Endothelial cell of umbilical vein (primary cell): ENCODE measurements around the gene IKZF4. TPM values are rescaled to one million over a fixed set of nuclear protein-coding genes. Genes with fewer than 3 reads are reported as not detected.

Source experiments
- BruUV-seq: library from RNA; stranded (reverse); fragments of 400-500 nt; replicated peaks from 2 replicates; lab custom pipeline; 2021; lab: Mats Ljungman, UMichigan
- CTCF ChIA-PET: fragments of 300-600, 350-600 bp; sonication (Branson Sonifier 250); formaldehyde crosslinking; loops from one replicate; lab custom pipeline; 2021; ENCODE audit warnings: antibody characterized with exemption, inconsistent platforms; lab: Charles Lee
- POLR2A ChIA-PET: fragments of 300-600, 350-600 bp; sonication (Branson Sonifier 250); formaldehyde crosslinking; loops from one replicate; lab custom pipeline; 2021; ENCODE audit warnings: antibody characterized with exemption, inconsistent platforms; lab: Charles Lee
- DNase-seq: peaks from one replicate; pipeline ENCODE4 v3.0.0-alpha.2; 2011; ENCODE audit warnings: low read depth, low spot score
- FAIRE-seq: peaks from 2 replicates; lab custom pipeline; 2011; peaks lifted over from hg19 to GRCh38; lab: Jason Lieb, UNC
- H2AFZ ChIP-seq: 2 replicates; pipeline ENCODE4 v1.6.0; 2012; ENCODE audit warnings: low read depth, low read length, control low read depth, inconsistent platforms
- H3K27ac ChIP-seq: 2 replicates; pipeline ENCODE4 v1.5.1; 2011; ENCODE audit warnings: low read depth, mild to moderate bottlenecking, control low read depth, low read length, moderate library complexity; ENCODE audit not compliant: insufficient read depth
- H3K27me3 ChIP-seq, 2 experiments: 2 replicates each; pipeline versions ENCODE4 v1.6.0 to v1.6.1; 2011; ENCODE audit warnings: low read length in 2 of 2, mixed read lengths in 1 of 2; ENCODE audit not compliant: control insufficient read depth in 2 of 2, insufficient read depth in 2 of 2
- H3K36me3 ChIP-seq, 2 experiments: 2 replicates in 1 of 2; 3 replicates in 1 of 2; pipeline ENCODE4 v1.5.1; 2011; ENCODE audit warnings: low read length in 2 of 2, mild to moderate bottlenecking in 1 of 2, moderate library complexity in 1 of 2; ENCODE audit not compliant: control insufficient read depth in 2 of 2, insufficient read depth in 2 of 2; ENCODE audit errors: extremely low read depth in 1 of 2
- H3K4me1 ChIP-seq: 3 replicates; pipeline ENCODE4 v1.5.1; 2011; ENCODE audit warnings: mild to moderate bottlenecking, low read length; ENCODE audit not compliant: control insufficient read depth, insufficient read depth; ENCODE audit errors: extremely low read depth
- H3K4me2 ChIP-seq: 2 replicates; pipeline ENCODE4 v1.6.1; 2011; ENCODE audit warnings: low read length, control low read depth, mixed read lengths; ENCODE audit not compliant: insufficient read depth
- H3K4me3 ChIP-seq, 3 experiments: fragments of 200-600 bp in 1 of 3; sonication (generic), shearing (Covaris generic) in 1 of 3; replicated peaks in 1 of 3; 2 replicates each; pipeline ENCODE4 v1.5.1; 2011 to 2016; ENCODE audit warnings: control low read depth in 3 of 3, low read length in 3 of 3, mild to moderate bottlenecking in 2 of 3, inconsistent platforms in 1 of 3, low read depth in 1 of 3, moderate library complexity in 1 of 3; ENCODE audit not compliant: insufficient read depth in 1 of 3
- H3K79me2 ChIP-seq: 2 replicates; pipeline ENCODE4 v1.6.0; 2012; ENCODE audit warnings: low read length, inconsistent platforms; ENCODE audit not compliant: control insufficient read depth, insufficient read depth
- H3K9ac ChIP-seq: replicated peaks from 2 replicates; pipeline ENCODE3; 2011; ENCODE audit warnings: low read length, control low read depth; ENCODE audit not compliant: insufficient read depth; ENCODE audit errors: extremely low read depth
- H3K9me1 ChIP-seq: replicated peaks from 3 replicates; pipeline ENCODE4 v1.6.0; 2011; ENCODE audit warnings: mild to moderate bottlenecking, low read length; ENCODE audit not compliant: control insufficient read depth, insufficient read depth; ENCODE audit errors: extremely low read depth
- H3K9me3 ChIP-seq: replicated peaks from 2 replicates; pipeline ENCODE4 v1.5.1; 2012; ENCODE audit warnings: low read length, inconsistent platforms; ENCODE audit not compliant: control insufficient read depth, insufficient read depth
- H4K20me1 ChIP-seq: replicated peaks from 2 replicates; pipeline ENCODE3; 2011; ENCODE audit warnings: mild to moderate bottlenecking, low read length; ENCODE audit not compliant: control insufficient read depth, insufficient read depth; ENCODE audit errors: extremely low read depth
- CTCF ChIP-seq, 2 donors: IDR thresholded peaks; 1 replicate in 1 of 2; 2 replicates in 1 of 2; pipeline ENCODE4 v1.5.1; 2011; ENCODE audit warnings: low read length in 2 of 2, mild to moderate bottlenecking in 2 of 2, moderate library complexity in 2 of 2, control low read depth in 1 of 2, inconsistent platforms in 1 of 2, low read depth in 1 of 2; ENCODE audit not compliant: insufficient read depth in 1 of 2; ENCODE audit errors: extremely low read depth in 1 of 2
- EZH2 ChIP-seq: IDR thresholded peaks from 2 replicates; pipeline ENCODE4 v1.6.1; 2012; ENCODE audit warnings: borderline replicate concordance, low read depth, mild to moderate bottlenecking, moderate library complexity, low read length, inconsistent platforms; ENCODE audit not compliant: severe bottlenecking
- FOS ChIP-seq: IDR thresholded peaks from 2 replicates; pipeline ENCODE4 v1.6.1; 2011; ENCODE audit warnings: mild to moderate bottlenecking, low read length, moderate library complexity, borderline replicate concordance; ENCODE audit not compliant: insufficient read depth
- GATA2 ChIP-seq: IDR thresholded peaks from 2 replicates; pipeline ENCODE4 v1.7.0; 2011; ENCODE audit warnings: low read depth, mild to moderate bottlenecking, moderate library complexity, mixed read lengths, low read length; ENCODE audit not compliant: insufficient read length, insufficient read depth
- JUN ChIP-seq: IDR thresholded peaks from 2 replicates; pipeline ENCODE4 v1.6.1; 2011; ENCODE audit warnings: borderline replicate concordance, low read depth; ENCODE audit not compliant: insufficient read length, insufficient read depth
- MAX ChIP-seq: IDR thresholded peaks from 2 replicates; pipeline ENCODE4 v1.6.1; 2011; ENCODE audit not compliant: insufficient read depth, insufficient read length
- MYC ChIP-seq: IDR thresholded peaks from one replicate; pipeline ENCODE4 v1.6.1; 2011; ENCODE audit warnings: mild to moderate bottlenecking, low read depth, low read length
- POLR2A ChIP-seq: IDR thresholded peaks from 2 replicates; pipeline ENCODE4 v1.6.1; 2012; ENCODE audit warnings: low read depth, mild to moderate bottlenecking, control low read depth, low read length
- POLR2AphosphoS5 ChIP-seq: IDR thresholded peaks from 2 replicates; pipeline ENCODE4 v1.6.1; 2012; ENCODE audit warnings: low read depth, mild to moderate bottlenecking, control low read depth, low read length, moderate library complexity; ENCODE audit not compliant: insufficient read depth
- dilution Hi-C: fragments of 300-500 bp; cut with MboI; formaldehyde crosslinking; loops from one replicate; pipeline ENCODE4 v1.15.0; 2019; ENCODE audit warnings: low sequenced_read_pairs; ENCODE audit not compliant: extremely low pct_ligation_motif_present
- intact Hi-C: fragments of 100-400 bp; cut with micrococcal nuclease; formaldehyde crosslinking; loops from one replicate; pipeline ENCODE4 v1.10.0; 2022
- polyA plus RNA-seq, 4 experiments: library from polyadenylated mRNA; depleted of rRNA in 3 of 4; stranded (reverse) in 3 of 4; unstranded in 1 of 4; fragments of >200 nt; gene quantifications; 2 replicates each; pipeline versions ENCODE4 v1.2.1 to v1.2.3, GENCODE V29; 2011 to 2012; ENCODE audit warnings: missing spikeins in 1 of 4
- total RNA-seq: library from RNA; stranded (reverse); gene quantifications from 2 replicates; pipeline ENCODE4 v1.2.3, GENCODE V29; 2021

Gene IKZF4
- total and polyA plus RNA-seq, 2 donors (not counting 3 experiments of a cell fraction or from before 2014, with no cell fraction given), result 3.4 to 5.4 TPM

DNA sequence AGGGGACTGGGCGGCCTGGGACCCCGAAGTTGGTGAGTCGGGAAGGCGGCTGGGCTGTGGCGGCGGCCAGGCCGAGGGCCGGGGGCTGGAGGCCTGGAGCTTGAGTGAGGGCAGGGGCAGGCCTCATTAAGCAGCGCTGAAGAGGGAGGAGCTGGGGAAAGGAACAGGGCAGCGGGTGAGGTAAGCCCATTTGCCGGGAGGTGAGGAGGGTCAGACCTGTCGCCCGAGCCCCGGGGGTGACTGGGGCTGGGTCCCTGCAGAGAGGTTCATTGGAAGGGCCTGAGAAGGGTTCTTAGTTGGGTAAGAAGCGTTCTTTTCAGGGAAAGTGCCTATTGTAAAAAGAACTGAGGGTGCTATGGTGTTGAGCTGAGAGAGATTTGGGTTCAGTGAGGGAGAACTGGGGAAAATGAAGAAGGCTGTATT is 46.5 kb upstream of the IKZF4 start:
- intact Hi-C loops (no loop called here), dilution Hi-C loops (no loop called here)
- FAIRE-seq, result no peak
- ChIA-PET CTCF (interaction anchor here (0.7 to 3.0 kb wide), 15 partner anchors 10 to 1485 kb away, joined by 3 to 34 read pairs (median 4); partner anchors contain the start of genes DGKA, DNAJC14, GLI1 and PA2G4), POLR2A (interaction anchor here (1.1 to 1.9 kb wide), 11 partner anchors 9 to 245 kb away, joined by 3 to 18 read pairs (median 4); partner anchors contain the start of genes CD63, DNAJC14, PA2G4 and SUOX)
- no peaks in the 10 kb centered on the region for H3K27me3 ChIP-seq
- peak overlapping the region; percentile 87 to 93 (median 92) for H3K4me3 ChIP-seq
- H3K36me3 ChIP-seq, result peaks cover 0 to 1% of the 10 kb centered on the region in 2 experiments
- peak overlapping the region; percentile 94 for H3K4me2 ChIP-seq
- peaks cover 27% of the 10 kb centered on the region for H3K4me1 ChIP-seq
- BruUV-seq, result no TSS peak
- TF ChIP-seq GATA2, result no peak
- TF ChIP-seq POLR2AphosphoS5, result no peak
- TF ChIP-seq MAX, result no peak
- no peak for TF ChIP-seq POLR2A
- peak overlapping the region; percentile 81 for H3K27ac ChIP-seq
- H3K9me3 ChIP-seq, result no peaks in the 10 kb centered on the region
- peaks cover 44% of the 10 kb centered on the region for H3K79me2 ChIP-seq
- no peaks in the 10 kb centered on the region for H4K20me1 ChIP-seq
- no peaks in the 10 kb centered on the region for H3K9me1 ChIP-seq
- peak; percentile 47 for DNase-seq
- peak overlapping the region; percentile 93 for H3K9ac ChIP-seq
- peak overlapping the region; percentile 67 for H2AFZ ChIP-seq

DNA sequence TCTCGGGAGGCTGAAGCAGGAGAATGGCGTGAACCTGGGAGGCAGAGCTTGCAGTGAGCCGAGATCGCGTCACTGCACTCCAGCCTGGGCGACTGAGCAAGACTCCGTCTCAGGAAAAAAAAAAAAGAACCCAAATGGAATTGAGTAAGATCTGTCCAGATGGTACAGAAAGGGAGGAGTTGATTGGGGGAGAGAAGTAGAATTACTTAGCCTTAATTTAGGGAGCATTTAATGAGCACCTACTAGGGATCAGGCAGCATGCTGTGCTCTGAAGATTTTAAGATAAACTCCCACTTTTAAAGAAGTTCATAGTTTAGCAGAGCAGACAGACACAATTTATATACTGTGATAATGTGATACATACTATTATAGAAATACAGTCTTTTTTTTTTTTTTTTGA is 42.5 kb upstream of the IKZF4 start:
- ChIA-PET CTCF (interaction anchor here (0.7 to 1.2 kb wide), 2 partner anchors 20 to 51 kb away, joined by 3 read pairs; no protein-coding TSS in a partner anchor), POLR2A (no interaction called here)
- H3K4me3 ChIP-seq, result no peak overlapping the region
- dilution Hi-C loops (no loop called here), intact Hi-C loops (no loop called here)
- no peak overlapping the region for H3K9ac ChIP-seq
- TF ChIP-seq FOS, result no peak
- TF ChIP-seq CTCF (IDR thresholded peaks at IDR 0.05; ENCODE audit: extremely low read depth in 1 of 2, insufficient read depth in 1 of 2, low read depth in 1 of 2, low read length in 2 of 2), result no peak
- TF ChIP-seq MYC, result no peak
- TF ChIP-seq JUN, result no peak
- no peak for TF ChIP-seq POLR2AphosphoS5
- TF ChIP-seq MAX, result no peak
- TF ChIP-seq EZH2, result no peak
- no peak for TF ChIP-seq POLR2A
- no peaks in the 10 kb centered on the region for H4K20me1 ChIP-seq
- no peak overlapping the region for H2AFZ ChIP-seq
- no peak overlapping the region for H3K4me2 ChIP-seq
- H3K27me3 ChIP-seq, result no peaks in the 10 kb centered on the region
- H3K27ac ChIP-seq, result no peak overlapping the region
- no peaks in the 10 kb centered on the region for H3K9me3 ChIP-seq
- DNase-seq (no peak), FAIRE-seq (no peak)
- H3K36me3 ChIP-seq, result peaks cover 4 to 5% of the 10 kb centered on the region in 2 experiments
- H3K79me2 ChIP-seq, result peaks cover 57% of the 10 kb centered on the region
- no peaks in the 10 kb centered on the region for H3K9me1 ChIP-seq
- peaks cover 16% of the 10 kb centered on the region for H3K4me1 ChIP-seq
- no TSS peak for BruUV-seq
